Type B pancreatic cell (in vitro differentiated cells): ENCODE results near the gene SPAG16. TPM values are rescaled to one million over a fixed set of nuclear protein-coding genes. Genes with fewer than 3 reads are reported as not detected.

ENCODE experiments used
- DNase-seq: peaks from one replicate; pipeline ENCODE4 v3.0.0; 2021; ENCODE audit warnings: mixed read lengths; ENCODE audit not compliant: unreplicated experiment; ENCODE audit errors: extremely low spot score
- H3K27ac Mint-ChIP-seq: 2 replicates; pipeline ENCODE4 v1.8.0; 2021; ENCODE audit warnings: mild to moderate bottlenecking, mixed read lengths
- H3K27me3 Mint-ChIP-seq: 2 replicates; pipeline ENCODE4 v1.8.0; 2021; ENCODE audit warnings: mixed read lengths
- H3K36me3 Mint-ChIP-seq: 2 replicates; pipeline ENCODE4 v1.8.0; 2021; ENCODE audit warnings: mixed read lengths
- H3K4me1 Mint-ChIP-seq: one replicate; pipeline ENCODE4 v1.8.0; 2021; ENCODE audit warnings: mixed read lengths; ENCODE audit not compliant: unreplicated experiment
- H3K4me3 Mint-ChIP-seq: 2 replicates; pipeline ENCODE4 v1.8.0; 2021; ENCODE audit warnings: mild to moderate bottlenecking, mixed read lengths
- H3K9me3 Mint-ChIP-seq: 2 replicates; pipeline ENCODE4 v1.8.0; 2021; ENCODE audit warnings: mixed read lengths
- CTCF ChIP-seq: fragments of 200-600 bp; sonication (generic); conservative IDR thresholded peaks from 2 replicates; pipeline ENCODE4 v1.5.0; 2021; ENCODE audit warnings: antibody characterized with exemption, mild to moderate bottlenecking
- total RNA-seq: library from RNA; stranded (reverse); gene quantifications from 2 replicates; pipeline ENCODE4 v1.2.1, GENCODE V29; 2021; ENCODE audit warnings: low replicate concordance

Gene SPAG16
- total RNA-seq, 1 donor from 2014 or later: 54.8 TPM

GRCh38 chr2:213757525-213757924, 473.3 kb downstream of the SPAG16 start:
- H3K4me1 Mint-ChIP-seq: no peaks in the 10 kb centered on the region
- no peak for DNase-seq
- H3K27me3 Mint-ChIP-seq: no peaks in the 10 kb centered on the region
- H3K4me3 Mint-ChIP-seq: no peak overlapping the region
- no peaks in the 10 kb centered on the region for H3K9me3 Mint-ChIP-seq
- H3K27ac Mint-ChIP-seq: no peak overlapping the region
- no peak for TF ChIP-seq CTCF
- H3K36me3 Mint-ChIP-seq: no peaks in the 10 kb centered on the region

GRCh38 chr2:213763354-213763753, 479.1 kb downstream of the SPAG16 start:
- H3K36me3 Mint-ChIP-seq: no peaks in the 10 kb centered on the region
- no peak overlapping the region for H3K4me3 Mint-ChIP-seq
- H3K4me1 Mint-ChIP-seq: no peaks in the 10 kb centered on the region
- H3K27me3 Mint-ChIP-seq: no peaks in the 10 kb centered on the region
- DNase-seq: no peak
- no peak for TF ChIP-seq CTCF
- no peaks in the 10 kb centered on the region for H3K9me3 Mint-ChIP-seq
- no peak overlapping the region for H3K27ac Mint-ChIP-seq

- no peak for TF ChIP-seq CTCF
- Mint-ChIP-seq H3K9me3 (no peaks in the 10 kb centered on the region), H3K36me3 (no peaks in the 10 kb centered on the region), H3K27me3 (no peaks in the 10 kb centered on the region), H3K4me1 (no peaks in the 10 kb centered on the region), H3K4me3 (no peak overlapping the region), H3K27ac (no peak overlapping the region)
- no peak for DNase-seq
Measured at GRCh38 chr2:213763963-213764362, 479.7 kb downstream of the SPAG16 start.

- no peak for TF ChIP-seq CTCF
- DNase-seq: no peak
- Mint-ChIP-seq H3K9me3 (no peaks in the 10 kb centered on the region), H3K36me3 (no peaks in the 10 kb centered on the region), H3K27me3 (no peaks in the 10 kb centered on the region), H3K27ac (no peak overlapping the region), H3K4me1 (no peaks in the 10 kb centered on the region), H3K4me3 (no peak overlapping the region)
Measured at GRCh38 chr2:213764849-213765248, 480.6 kb downstream of the SPAG16 start.

- Mint-ChIP-seq H3K4me1 (no peaks in the 10 kb centered on the region), H3K36me3 (no peaks in the 10 kb centered on the region), H3K9me3 (no peaks in the 10 kb centered on the region), H3K27ac (no peak overlapping the region), H3K4me3 (no peak overlapping the region), H3K27me3 (no peaks in the 10 kb centered on the region)
- no peak for DNase-seq
- TF ChIP-seq CTCF: no peak
Measured at GRCh38 chr2:213766062-213766461, 481.8 kb downstream of the SPAG16 start.

- no peak for TF ChIP-seq CTCF
- no peaks in the 10 kb centered on the region for H3K9me3 Mint-ChIP-seq
- no peak overlapping the region for H3K4me3 Mint-ChIP-seq
- H3K4me1 Mint-ChIP-seq: no peaks in the 10 kb centered on the region
- no peak for DNase-seq
- no peak overlapping the region for H3K27ac Mint-ChIP-seq
- H3K36me3 Mint-ChIP-seq: no peaks in the 10 kb centered on the region
- H3K27me3 Mint-ChIP-seq: no peaks in the 10 kb centered on the region
Measured at GRCh38 chr2:213766465-213766901, 482.2 kb downstream of the SPAG16 start.
